Measurements from ENCODE around the gene C11orf68. TPM values are rescaled to one million over a fixed set of nuclear protein-coding genes. Genes with fewer than 3 reads are reported as not detected.
A peak's percentile ranks its signal among the peaks of the same experiment; 100 is the strongest.
"Not testable (repeated sequence)": the region's sequence is repeated elsewhere in the genome, so short reads cannot be mapped to it uniquely, and the experiment has no call there.

C11orf68 gene
- total RNA-seq, 1 donor from 2014 or later = 6.9 TPM

DNA sequence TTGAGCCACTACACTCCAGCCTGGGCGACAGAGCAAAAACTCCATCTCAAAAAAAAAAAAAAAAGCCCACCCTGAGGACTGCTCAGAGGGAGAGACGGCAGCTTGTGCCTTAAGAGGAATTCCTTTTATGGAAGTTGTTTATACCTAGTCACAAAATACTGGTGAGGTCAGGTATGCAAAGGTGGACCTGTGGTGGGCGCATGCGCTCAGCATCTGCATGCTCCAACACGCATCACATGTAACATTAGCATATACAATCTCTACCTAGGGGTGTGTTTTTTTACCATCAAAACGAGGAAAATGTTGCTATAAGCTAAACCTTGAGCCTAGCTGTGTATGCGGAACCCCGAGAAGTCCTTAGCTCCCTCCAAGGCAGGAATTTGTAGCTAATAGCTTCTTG, 35.9 kb upstream of the C11orf68 start:
- no peaks in the 10 kb centered on the region for H3K4me1 Mint-ChIP-seq
- no peak overlapping the region for H3K27ac ChIP-seq
- H3K9me3 Mint-ChIP-seq = no peaks in the 10 kb centered on the region
- no peak overlapping the region for H2AFZ ChIP-seq (replicated peaks)
- no peak for DNase-seq (ENCODE audit: low spot score)
- no peaks in the 10 kb centered on the region for H3K4me1 ChIP-seq
- H3K27me3 Mint-ChIP-seq (ENCODE audit: insufficient read depth, low read depth) = peaks cover 3% of the 10 kb centered on the region
- H3K36me3 Mint-ChIP-seq = peaks cover 4% of the 10 kb centered on the region
- H3K4me3 Mint-ChIP-seq = no peak overlapping the region
- H3K9me3 ChIP-seq (ENCODE audit: low read depth) = no peaks in the 10 kb centered on the region
- H3K4me3 ChIP-seq = no peak overlapping the region
- no peaks in the 10 kb centered on the region for H3F3A ChIP-seq (ENCODE audit: low read depth)
- H3K4me2 ChIP-seq = no peak overlapping the region
- peak overlapping the region; percentile 42 for H3K27ac Mint-ChIP-seq
- H3K9ac ChIP-seq = no peak overlapping the region
- H4K20me1 ChIP-seq (ENCODE audit: low read depth) = no peaks in the 10 kb centered on the region
- H3K27me3 ChIP-seq = no peaks in the 10 kb centered on the region
- no peaks in the 10 kb centered on the region for H3K36me3 ChIP-seq
- H3K79me2 ChIP-seq (ENCODE audit: low read depth) = no peaks in the 10 kb centered on the region
- TF ChIP-seq EZH2phosphoT487 (IDR thresholded peaks at IDR 0.05) = no peak
- TF ChIP-seq EZH2 (IDR thresholded peaks at IDR 0.05) = no peak
- TF ChIP-seq, protein P1, sequence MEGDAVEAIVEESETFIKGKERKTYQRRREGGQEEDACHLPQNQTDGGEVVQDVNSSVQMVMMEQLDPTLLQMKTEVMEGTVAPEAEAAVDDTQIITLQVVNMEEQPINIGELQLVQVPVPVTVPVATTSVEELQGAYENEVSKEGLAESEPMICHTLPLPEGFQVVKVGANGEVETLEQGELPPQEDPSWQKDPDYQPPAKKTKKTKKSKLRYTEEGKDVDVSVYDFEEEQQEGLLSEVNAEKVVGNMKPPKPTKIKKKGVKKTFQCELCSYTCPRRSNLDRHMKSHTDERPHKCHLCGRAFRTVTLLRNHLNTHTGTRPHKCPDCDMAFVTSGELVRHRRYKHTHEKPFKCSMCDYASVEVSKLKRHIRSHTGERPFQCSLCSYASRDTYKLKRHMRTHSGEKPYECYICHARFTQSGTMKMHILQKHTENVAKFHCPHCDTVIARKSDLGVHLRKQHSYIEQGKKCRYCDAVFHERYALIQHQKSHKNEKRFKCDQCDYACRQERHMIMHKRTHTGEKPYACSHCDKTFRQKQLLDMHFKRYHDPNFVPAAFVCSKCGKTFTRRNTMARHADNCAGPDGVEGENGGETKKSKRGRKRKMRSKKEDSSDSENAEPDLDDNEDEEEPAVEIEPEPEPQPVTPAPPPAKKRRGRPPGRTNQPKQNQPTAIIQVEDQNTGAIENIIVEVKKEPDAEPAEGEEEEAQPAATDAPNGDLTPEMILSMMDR (IDR thresholded peaks at IDR 0.05) = no peak

DNA sequence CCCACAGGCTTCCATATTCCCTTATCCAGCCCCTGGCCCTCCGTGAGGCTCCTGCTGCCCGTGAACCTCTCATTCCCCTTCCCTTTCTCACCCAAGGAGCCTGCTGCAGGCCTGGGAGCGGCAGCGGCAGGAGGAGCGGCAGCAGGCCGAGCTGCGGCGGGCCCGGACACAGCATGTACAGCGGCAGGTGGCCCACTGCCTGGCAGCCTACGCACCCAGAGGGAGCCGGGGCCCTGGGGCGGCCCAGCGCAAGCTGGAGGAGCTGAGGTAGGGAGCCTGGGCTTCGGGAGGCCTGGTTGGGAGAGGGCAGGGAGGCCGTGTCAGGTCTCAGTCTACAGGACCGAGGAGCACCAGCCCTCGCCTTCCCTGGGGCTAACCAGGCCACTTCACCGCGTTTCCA, 34.6 kb upstream of the C11orf68 start:
- no peak for DNase-seq (ENCODE audit: low spot score)
- H3K4me1 ChIP-seq = no peaks in the 10 kb centered on the region
- no peaks in the 10 kb centered on the region for H3K27me3 ChIP-seq
- peaks cover 9% of the 10 kb centered on the region for H3K27me3 Mint-ChIP-seq (ENCODE audit: insufficient read depth, low read depth)
- H3K36me3 Mint-ChIP-seq = peaks cover 4% of the 10 kb centered on the region
- no peaks in the 10 kb centered on the region for H3K36me3 ChIP-seq
- H3K9ac ChIP-seq = peak overlapping the region; percentile 27
- no peak overlapping the region for H3K4me2 ChIP-seq
- H3K9me3 ChIP-seq (ENCODE audit: low read depth) = no peaks in the 10 kb centered on the region
- no peak for TF ChIP-seq EZH2 (IDR thresholded peaks at IDR 0.05)
- H3K27ac ChIP-seq = no peak overlapping the region
- H4K20me1 ChIP-seq (ENCODE audit: low read depth) = no peaks in the 10 kb centered on the region
- no peaks in the 10 kb centered on the region for H3K9me3 Mint-ChIP-seq
- H3K4me3 Mint-ChIP-seq = no peak overlapping the region
- H3F3A ChIP-seq (ENCODE audit: low read depth) = no peaks in the 10 kb centered on the region
- H2AFZ ChIP-seq (replicated peaks) = no peak overlapping the region
- H3K4me3 ChIP-seq = no peak overlapping the region
- no peaks in the 10 kb centered on the region for H3K4me1 Mint-ChIP-seq
- H3K27ac Mint-ChIP-seq = no peak overlapping the region
- H3K79me2 ChIP-seq (ENCODE audit: low read depth) = no peaks in the 10 kb centered on the region

DNA sequence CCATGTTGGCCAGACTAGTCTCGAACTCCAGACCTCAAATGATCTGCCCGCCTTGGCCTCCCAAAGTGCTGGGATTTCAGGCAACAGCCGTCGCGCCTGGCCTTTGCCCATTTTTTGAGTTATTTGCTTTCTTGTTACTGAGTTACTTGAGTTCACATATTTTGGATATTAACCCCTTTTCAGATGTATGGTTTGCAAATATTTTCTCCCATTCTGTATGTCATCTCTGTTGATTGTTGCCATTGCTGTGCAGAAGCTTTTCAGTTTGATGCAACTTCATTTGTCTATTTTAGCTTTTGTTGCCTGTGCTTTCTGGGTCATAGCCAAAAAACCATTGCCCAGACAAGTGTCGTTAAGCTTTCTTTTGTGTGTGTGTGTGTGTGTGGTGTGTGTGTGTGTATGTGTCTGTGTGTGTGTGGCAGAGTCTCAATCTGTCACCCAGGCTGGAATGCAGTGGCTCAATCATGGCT, 33.2 kb upstream of the C11orf68 start:
- H3K4me1 Mint-ChIP-seq = peaks cover 6% of the 10 kb centered on the region
- TF ChIP-seq EZH2phosphoT487 (IDR thresholded peaks at IDR 0.05) (no peak), EZH2 (IDR thresholded peaks at IDR 0.05) (no peak)
- TF ChIP-seq, protein P1 (IDR thresholded peaks at IDR 0.05) = no peak

DNA sequence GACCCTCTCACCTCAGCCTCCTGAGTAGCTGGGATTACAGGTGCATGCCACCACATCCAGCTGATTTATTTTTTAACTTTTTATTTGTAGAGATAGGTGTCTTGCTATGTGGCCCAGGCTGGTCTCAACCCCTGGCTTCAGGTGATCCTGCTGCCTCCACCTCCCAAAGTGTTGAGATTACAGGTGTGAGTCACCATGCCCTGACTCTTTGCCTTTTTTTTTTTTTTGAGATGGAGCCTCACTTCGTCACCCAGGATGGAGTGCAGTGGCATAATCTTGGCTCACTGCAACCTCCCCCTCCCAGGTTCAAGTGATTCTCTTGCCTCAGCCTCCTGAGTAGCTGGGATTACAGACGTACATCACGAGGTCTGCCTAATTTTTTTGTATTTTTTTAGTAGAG, 32.8 kb upstream of the C11orf68 start:
- H3K4me3 ChIP-seq; H3K27ac ChIP-seq; H4K20me1 ChIP-seq (ENCODE audit: low read depth); H3K27ac Mint-ChIP-seq; H3K4me3 Mint-ChIP-seq; H3K79me2 ChIP-seq (ENCODE audit: low read depth); H3K9me3 Mint-ChIP-seq; H3K27me3 Mint-ChIP-seq (ENCODE audit: insufficient read depth, low read depth); DNase-seq (ENCODE audit: low spot score); H3K4me2 ChIP-seq; H3K27me3 ChIP-seq; H3K9ac ChIP-seq; H3K36me3 Mint-ChIP-seq; H3F3A ChIP-seq (ENCODE audit: low read depth); H3K36me3 ChIP-seq; H3K9me3 ChIP-seq (ENCODE audit: low read depth); H2AFZ ChIP-seq (replicated peaks); H3K4me1 ChIP-seq: not testable (repeated sequence)
- peaks cover 10% of the 10 kb centered on the region for H3K4me1 Mint-ChIP-seq

More for the DNA sequence above, 33.2 kb upstream of the C11orf68 start:
- Histone ChIP-seq H3K27me3 (no peaks in the 10 kb centered on the region), H3K79me2 (ENCODE audit: low read depth) (no peaks in the 10 kb centered on the region), H2AFZ (replicated peaks) (no peak overlapping the region), H3K4me2 (no peak overlapping the region), H3K27ac (no peak overlapping the region), H3K4me3 (no peak overlapping the region), H3K9me3 (ENCODE audit: low read depth) (no peaks in the 10 kb centered on the region), H3K9ac (no peak overlapping the region), H4K20me1 (ENCODE audit: low read depth) (no peaks in the 10 kb centered on the region), H3K36me3 (no peaks in the 10 kb centered on the region), H3K4me1 (no peaks in the 10 kb centered on the region), H3F3A (ENCODE audit: low read depth) (no peaks in the 10 kb centered on the region)
- Mint-ChIP-seq H3K4me3 (no peak overlapping the region), H3K9me3 (no peaks in the 10 kb centered on the region), H3K36me3 (peaks cover 4% of the 10 kb centered on the region), H3K27me3 (ENCODE audit: insufficient read depth, low read depth) (peaks cover 11% of the 10 kb centered on the region), H3K27ac (no peak overlapping the region)
- no peak for DNase-seq (ENCODE audit: low spot score)

DNA sequence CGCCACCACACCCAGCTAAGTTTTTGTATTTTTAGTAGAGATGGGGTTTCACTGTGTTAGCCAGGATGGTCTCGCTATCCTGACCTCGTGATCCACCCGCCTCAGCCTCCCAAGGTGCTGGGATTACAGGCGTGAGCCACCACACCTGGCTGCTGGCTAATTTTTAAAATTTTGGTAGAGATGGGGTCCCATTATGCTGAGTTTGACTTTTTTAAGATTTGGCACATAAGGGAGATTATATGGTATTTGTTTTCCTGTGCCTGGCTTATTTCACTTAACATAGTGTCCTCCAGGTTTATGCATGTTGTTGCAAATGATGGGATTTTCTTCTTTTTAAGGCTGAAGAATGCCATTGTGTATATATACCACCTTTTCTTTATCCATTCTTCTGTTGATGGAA, 31.8 kb upstream of the C11orf68 start:
- not testable (repeated sequence) for H3K4me1 ChIP-seq; H3K9ac ChIP-seq; H3K36me3 ChIP-seq; H3K4me2 ChIP-seq; H3K27me3 Mint-ChIP-seq (ENCODE audit: insufficient read depth, low read depth); H3K4me3 Mint-ChIP-seq; H3K9me3 ChIP-seq (ENCODE audit: low read depth); H3K27me3 ChIP-seq; H3K79me2 ChIP-seq (ENCODE audit: low read depth); DNase-seq (ENCODE audit: low spot score); H3K4me3 ChIP-seq; H3K27ac Mint-ChIP-seq; H3K36me3 Mint-ChIP-seq; H3K27ac ChIP-seq; H4K20me1 ChIP-seq (ENCODE audit: low read depth); H3F3A ChIP-seq (ENCODE audit: low read depth); H2AFZ ChIP-seq (replicated peaks); H3K9me3 Mint-ChIP-seq
- H3K4me1 Mint-ChIP-seq = peaks cover 18% of the 10 kb centered on the region

All from neural progenitor cell (in vitro differentiated cells).